Esophagus squamous epithelium (tissue), 4 donors: ENCODE results near the gene ADAT1.

Source experiments
- POLR2A ChIP-seq, 4 donors: fragments of 450-650 bp; IDR thresholded peaks; one replicate each; pipeline ENCODE4 v1.6.1; 2017; ENCODE audit warnings: antibody characterized with exemption in 4 of 4, mild to moderate bottlenecking in 4 of 4, moderate library complexity in 3 of 4
- TF ChIP-seq, protein P1 (sequence below), 6 experiments: fragments of 450-650 bp in 4 of 6; fragments of 200-600 bp in 2 of 6; sonication (generic) in 2 of 6; IDR thresholded peaks; one replicate each; pipeline ENCODE4 v1.5.1; 2016 to 2019; ENCODE audit warnings: antibody characterized with exemption in 6 of 6, mild to moderate bottlenecking in 4 of 6, moderate library complexity in 4 of 6

GRCh38 chr16:75566758-75567255, 56.3 kb downstream of the ADAT1 start:
- TF ChIP-seq, protein P1, sequence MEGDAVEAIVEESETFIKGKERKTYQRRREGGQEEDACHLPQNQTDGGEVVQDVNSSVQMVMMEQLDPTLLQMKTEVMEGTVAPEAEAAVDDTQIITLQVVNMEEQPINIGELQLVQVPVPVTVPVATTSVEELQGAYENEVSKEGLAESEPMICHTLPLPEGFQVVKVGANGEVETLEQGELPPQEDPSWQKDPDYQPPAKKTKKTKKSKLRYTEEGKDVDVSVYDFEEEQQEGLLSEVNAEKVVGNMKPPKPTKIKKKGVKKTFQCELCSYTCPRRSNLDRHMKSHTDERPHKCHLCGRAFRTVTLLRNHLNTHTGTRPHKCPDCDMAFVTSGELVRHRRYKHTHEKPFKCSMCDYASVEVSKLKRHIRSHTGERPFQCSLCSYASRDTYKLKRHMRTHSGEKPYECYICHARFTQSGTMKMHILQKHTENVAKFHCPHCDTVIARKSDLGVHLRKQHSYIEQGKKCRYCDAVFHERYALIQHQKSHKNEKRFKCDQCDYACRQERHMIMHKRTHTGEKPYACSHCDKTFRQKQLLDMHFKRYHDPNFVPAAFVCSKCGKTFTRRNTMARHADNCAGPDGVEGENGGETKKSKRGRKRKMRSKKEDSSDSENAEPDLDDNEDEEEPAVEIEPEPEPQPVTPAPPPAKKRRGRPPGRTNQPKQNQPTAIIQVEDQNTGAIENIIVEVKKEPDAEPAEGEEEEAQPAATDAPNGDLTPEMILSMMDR (IDR thresholded peaks at IDR 0.05), result no peak
- TF ChIP-seq POLR2A (IDR thresholded peaks at IDR 0.05), result no peak
